ENCODE measurements around the gene NAA60. TPM values are rescaled to one million over a fixed set of nuclear protein-coding genes. Genes with fewer than 3 reads are reported as not detected.
"Not testable (repeated sequence)": the region's sequence is repeated elsewhere in the genome, so short reads cannot be mapped to it uniquely, and the experiment has no call there.

NAA60 gene
- total RNA-seq, 1 experiment from 2014 or later, result 11.4 TPM

DNA sequence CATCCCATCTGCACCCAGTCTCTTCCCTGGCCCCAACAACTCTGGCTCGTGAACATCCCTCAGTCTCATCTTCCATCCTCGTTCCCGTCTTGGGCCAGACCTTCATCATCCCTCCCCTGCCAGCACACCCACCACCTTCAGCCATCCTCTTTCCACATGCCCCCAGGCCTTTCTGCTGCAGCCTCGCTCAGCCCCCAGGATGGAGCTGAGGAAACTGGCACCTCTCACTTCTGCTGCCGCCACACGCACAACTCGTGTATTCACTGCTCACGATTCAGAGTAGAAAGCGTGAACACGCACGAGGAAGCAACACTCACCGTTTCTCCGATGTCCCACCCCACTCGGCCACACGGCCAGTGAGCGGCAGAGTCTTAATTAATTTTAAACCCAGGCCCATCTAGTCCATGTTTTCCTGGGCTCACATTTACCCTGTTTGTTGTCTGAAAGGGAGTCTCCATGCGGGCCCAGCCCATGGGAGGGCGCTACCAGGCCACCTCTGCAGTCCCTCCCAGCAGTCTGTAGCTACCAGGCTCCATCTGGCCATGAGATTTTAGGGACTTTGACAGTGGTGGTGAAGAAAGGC lies 39.3 kb downstream of the NAA60 start:
- no peak for DNase-seq (ENCODE audit: low spot score)

DNA sequence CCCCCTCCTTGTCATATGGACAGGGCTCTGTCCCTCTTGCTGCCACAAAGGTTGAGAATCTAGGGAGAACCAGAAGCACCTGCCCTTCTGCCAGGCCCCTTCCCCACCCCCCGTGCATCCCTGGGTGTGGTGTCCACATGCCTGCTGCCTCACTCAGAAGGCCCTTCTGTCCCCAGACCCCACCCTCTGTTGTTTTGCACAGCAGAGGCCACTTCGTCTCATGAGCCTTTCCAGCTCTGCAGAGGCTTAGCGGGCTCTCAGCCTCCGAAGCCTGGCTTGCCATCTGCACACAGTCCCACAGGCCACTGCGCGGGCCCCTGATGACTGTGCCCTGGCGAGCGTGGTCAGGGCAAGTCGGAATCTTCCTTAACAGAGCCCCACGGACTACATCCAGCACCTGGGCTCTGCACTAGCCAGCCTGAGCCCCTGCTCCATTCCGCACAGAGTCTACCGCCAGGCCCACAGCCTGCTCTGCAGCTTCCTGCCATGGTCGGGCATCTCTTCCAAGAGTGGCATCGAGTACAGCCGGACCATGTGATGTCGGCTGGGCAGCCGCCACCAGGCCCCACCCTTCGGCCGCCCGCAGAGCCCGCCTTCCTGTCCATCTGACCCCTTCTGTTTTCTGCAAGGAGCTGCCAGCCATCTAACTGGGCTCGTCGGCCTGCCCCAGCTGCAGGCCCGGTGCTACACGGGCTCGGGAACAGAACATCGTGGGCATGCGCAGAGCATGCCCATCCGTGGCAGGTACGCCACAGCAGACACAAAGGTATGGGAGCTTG lies 41.0 kb downstream of the NAA60 start:
- DNase-seq (ENCODE audit: low spot score), result no peak

DNA sequence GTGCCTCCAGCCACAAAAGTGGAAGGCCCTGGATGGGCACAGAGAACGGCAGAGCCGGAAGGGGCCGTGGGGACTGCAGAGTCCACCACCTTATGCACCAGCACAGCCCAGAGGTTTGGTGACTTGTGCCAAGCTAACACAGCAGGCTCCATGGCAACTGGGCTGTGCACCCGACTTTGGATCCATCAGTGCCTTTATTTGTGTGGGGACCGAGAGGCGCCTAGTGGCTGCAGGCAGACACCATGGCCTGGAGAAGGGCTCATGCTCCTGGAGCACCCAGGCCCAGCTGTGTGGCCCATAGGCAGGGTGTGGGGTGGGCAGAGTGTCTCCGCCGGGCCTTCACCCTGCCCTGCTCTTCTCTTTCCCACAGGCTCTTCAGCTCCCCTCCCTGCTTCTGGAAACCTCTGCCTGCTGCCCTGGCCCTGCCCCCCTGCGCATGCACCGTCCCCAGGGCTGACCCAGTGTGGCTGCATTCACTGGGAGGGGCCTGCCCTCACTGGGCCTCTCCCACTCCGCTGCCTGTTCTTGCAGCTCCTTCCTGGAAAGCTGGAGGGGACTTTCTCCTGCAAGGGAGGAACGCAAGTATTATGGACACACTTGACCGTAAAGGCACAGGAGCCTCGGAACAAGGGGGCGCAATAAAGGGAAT lies 41.7 kb downstream of the NAA60 start:
- no peak for DNase-seq (ENCODE audit: low spot score)

DNA sequence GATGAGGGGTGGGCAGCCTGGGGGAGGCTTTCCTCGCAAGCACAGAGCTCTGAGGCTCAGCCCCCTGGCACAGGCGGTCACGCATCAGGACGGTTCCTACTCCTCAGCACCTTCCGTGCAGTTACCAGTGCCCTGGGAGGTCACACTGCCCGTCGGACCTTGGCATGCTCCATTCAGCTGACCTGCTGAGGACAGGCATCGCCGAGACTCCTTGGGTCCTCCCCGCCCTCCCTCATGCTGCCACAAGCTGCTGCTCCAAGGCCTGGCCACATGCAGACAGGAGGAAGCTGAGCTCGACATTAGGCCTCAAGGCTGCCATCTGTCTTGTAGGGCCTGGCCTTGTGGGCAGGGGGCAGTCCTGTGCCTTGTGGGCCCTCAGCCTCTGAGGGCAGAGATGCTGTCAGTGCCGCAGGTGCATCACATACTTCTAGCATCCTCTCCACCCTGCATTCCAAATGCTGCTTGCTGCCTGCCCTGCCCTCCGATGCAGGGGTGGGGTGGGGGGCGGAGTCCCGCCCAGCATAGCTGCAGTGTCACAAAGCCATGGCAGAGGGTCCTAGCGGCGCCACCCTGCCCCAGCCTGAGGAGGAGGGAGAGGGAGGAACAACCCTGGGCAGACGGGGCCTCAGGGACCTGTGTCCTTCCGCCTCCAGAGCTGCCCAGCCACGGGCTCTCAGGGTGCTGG lies 42.5 kb downstream of the NAA60 start:
- no peak for DNase-seq (ENCODE audit: low spot score)

DNA sequence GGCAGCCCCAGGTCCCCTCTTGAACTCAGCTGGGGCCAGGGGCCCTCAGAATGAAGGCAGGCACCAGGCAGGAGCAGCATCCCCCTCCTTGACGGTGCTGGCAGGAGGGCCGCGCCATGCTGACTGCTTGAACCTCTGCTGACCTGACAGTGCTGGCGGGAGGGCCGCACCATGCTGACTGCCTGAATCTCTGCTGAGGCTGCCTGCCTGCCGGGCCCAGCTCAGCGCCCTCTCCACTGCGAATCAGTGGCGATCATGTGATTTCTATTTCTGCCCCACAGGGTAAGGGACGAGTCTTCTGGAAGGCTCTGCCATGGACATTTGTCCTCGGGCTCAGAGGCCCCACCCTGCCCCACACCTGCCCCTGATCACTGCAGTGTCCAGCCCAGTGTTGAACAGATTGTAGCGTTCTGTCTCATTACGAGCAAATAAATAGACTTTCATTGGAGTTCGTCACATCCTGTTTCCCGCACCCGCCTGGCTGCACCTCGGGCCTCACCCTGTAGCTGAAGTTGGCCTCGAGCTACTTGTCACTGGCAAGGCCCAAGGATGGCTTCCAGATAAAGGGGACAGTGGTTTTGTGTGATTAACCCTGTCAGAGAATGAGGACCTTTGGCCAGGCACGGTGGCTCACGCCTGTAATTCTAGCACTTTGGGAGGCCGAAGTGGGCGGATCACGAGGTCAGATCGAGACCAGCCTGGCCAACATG lies 43.2 kb downstream of the NAA60 start:
- no peak for DNase-seq (ENCODE audit: low spot score)

DNA sequence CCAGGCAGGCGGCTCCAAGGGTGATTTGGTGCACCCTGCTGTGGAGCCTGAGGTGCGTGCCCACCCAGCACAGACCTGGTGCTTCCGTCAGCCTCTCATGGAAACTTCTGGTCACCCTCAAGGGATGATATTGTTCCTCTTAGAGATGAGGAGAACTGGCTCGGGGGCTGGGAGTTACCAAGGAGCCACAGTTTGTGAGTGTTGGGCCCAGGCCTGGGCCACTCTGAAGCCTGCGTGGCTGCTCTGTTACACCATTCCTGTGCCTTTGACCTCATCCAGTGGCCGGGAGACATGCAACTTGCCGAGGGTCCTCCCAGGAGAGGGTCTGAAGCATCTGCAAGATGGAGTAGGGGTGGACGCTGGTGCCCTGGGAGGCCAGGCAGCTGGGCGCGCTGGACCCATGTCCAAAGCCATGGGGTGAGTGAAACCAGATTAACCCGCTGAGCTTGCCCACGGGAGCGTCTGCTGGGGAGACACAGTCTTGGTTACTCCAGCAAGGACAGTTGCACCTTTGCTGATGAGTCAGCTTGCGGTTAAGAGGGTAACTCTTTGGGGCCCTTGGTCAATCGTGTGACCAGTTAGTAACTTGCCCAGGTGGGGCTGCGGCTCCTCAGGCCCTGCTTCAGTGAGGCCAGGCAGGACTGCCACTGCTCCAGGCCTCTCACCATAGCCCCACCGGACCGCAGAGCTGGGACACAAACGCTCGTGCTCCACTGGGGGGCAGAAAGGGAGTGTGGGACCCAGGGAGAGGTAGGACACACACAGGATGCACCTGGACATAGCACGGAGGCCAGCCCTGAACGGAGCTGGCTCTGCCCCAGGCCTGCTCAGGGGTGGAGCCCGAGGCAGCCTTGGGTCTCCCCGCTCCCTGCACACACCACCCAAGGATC lies 44.3 kb downstream of the NAA60 start:
- DNase-seq (ENCODE audit: low spot score), result no peak

DNA sequence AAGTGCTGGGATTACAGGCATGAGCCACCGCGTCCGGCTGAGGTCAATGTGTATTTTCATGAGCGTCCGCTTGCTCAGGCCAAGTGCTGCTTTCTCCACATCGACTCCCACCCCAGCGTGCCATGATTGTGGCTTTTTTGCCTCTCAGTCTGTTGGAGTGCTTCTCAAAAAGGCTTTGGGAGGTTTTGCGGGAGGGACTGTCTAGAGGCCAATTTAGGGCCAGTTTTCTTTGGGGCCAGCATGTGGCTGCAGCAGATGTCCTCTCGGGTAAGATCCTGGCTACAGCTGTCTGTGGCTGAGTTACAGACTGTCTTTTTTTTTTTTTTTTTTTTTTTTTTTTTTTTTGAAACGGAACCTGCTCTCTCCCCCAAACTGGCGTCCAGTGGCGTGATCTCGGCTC lies 45.3 kb downstream of the NAA60 start:
- no peak for DNase-seq (ENCODE audit: low spot score)

DNA sequence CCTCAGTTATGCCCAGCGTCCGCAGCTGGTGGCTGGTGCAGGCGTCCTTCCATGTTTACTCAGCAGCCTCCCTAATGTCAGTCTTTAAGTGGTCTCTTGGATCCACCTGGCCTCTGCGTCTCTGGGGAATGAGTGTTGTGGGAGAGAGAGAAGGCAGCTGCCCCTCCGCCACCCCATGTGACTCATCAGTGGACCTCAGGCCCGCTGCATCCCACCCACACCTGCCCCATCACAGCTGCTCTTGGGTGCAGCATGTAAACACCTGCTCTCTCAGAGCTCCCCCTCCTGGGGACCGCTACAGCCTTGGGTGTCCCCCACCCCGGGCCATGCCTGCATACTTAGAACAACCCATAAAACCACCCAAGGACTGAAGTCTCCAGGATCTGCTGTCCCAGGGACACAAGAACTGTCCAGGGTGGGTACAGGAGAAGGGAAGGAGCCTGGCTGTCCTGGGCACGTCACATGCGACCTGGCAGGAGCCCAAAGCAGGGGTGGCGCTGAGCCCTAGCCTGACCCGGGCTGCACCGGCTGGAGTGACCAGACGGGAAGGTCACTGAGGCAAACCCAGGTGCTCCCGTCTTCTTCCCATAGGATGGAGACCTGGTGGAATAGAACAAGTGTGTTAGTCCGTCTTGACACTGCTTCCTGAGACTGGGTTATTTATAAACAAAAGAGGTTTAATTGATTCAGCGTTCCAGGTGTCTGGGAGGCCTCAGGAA lies 47.6 kb downstream of the NAA60 start:
- no peak for DNase-seq (ENCODE audit: low spot score)

DNA sequence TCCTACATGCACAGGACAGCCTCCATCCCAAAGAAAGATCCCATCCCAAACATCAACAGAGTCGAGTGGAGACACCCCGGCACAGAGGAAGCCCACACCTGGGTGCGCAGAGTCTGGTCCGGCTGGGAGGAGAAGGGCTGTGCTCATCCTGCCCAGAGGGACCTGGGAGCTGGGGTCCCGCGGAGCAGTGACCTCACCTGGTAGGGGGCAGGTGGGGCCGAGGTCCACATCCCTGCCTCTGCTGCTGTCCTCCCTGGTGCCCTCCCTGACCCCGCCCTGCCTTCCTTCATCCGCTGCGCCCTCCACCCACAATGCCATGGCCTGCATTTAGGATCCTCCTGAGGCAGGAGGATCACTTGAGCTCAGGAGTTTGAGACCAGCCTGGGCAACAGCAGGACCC lies 48.9 kb downstream of the NAA60 start:
- DNase-seq (ENCODE audit: low spot score), result no peak

DNA sequence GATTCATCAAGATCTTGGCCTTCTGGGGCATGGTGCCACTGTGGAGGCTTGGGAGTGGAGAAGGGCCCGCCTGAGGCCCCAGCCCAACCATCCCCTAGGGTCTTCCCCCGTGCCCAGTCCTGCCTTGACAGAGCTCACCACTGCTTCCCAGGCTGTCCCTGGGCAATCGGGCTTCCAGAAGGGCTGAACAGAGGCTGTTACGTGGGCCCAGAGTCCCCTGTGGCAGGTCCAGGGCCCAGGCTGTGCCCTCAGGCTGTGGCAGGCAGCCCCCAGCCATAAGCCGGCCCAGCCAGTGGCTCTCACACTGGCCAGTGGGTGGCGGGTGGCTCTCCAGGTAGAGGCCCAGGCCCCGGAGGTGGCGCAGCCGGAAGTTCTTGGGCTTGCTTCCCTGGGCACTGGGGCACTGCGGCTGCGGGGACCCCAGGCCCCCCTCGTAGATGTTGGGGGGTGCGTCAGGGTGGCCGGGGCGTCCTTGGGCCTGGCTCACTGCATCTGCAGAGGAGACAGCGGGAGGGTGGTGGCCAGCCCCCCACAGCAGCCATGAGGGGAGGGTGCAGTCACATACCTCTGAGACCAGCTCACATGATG lies 51.0 kb downstream of the NAA60 start:
- no peak for DNase-seq (ENCODE audit: low spot score)

DNA sequence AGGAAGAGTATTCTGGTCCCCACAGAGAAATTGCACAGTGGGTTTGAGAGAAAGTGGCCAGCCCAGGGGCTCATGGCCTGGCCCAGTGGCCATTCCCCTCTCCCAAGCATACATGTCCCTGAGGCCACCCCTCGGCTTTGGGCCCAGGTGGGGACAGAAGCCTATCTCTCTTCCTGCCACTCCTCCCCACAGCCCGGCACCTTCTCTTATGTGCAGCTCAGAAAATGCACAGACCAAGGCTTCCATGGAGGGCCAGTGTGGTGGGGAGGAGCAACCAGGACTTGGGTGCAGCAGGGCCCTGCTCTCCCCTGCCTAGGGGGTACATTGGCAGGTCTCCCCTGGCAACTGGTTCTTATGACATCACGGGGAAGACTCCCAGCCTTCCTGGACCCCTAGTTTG lies 51.7 kb downstream of the NAA60 start, which contains the start of gene C16orf90:
Gene C16orf90, minus strand, starts transcription at position 314 of the 400 bp plus-strand sequence. Its CDS starts 68 bp downstream, at position 246.
- no peak for DNase-seq (ENCODE audit: low spot score)

DNA sequence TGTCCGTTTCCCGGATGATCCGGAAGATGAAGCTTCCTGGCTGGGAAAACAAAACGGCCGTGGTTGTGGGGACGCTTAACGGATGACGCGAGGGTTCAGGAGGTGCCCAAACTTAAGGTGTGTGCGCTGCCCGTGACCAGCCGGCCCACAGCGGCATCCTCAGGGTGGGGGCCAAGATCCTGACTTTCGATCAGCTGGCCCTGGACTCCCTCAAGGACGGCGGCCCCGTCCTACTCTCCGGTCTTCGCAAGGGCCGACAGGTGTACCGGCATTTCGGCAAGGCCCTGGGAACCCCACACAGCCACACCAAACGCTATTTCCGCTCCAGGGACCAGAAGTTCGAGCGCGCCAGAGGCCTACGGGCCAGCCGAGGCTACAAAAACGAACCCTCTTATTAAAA lies 52.9 kb downstream of the NAA60 start:
- no peak for DNase-seq (ENCODE audit: low spot score)

DNA sequence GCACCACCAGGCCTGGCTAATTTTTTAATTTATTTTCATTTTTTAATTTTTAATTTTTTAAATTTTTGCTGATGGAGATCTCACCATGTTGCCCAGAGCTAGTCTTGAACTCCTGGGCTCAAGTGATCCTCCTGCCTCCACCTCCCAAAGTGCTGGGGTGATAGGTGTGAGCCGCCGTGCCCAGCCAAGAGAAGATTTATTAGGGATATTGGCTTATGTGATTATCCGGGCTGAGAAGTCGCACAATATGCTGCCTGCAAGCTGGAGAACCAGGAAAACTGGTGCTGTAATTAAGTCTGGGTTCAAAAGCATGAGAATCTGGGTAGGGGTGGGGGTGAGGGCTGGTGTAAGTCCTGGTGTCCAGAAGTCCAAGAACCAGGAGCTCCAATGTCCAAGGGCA lies 54.3 kb downstream of the NAA60 start:
- no peak for DNase-seq (ENCODE audit: low spot score)

DNA sequence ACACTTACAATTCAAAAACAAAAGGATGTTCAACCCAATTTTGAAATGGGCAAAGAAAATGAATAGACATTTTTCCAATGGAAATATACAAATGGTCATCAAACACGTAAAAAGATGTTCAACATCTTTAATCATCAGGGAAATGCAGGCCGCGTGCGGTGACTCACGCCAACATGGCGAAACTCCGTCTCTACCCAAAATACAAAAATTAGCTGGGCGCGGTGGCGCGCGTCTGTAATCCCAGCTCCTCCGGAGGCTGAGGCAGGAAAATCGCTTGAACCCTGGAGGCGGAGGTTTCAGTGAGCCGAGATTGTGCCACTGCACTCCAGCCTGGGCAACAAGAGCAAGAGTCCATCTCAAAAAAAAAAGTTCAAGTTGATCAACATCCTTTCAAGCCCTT lies 55.5 kb downstream of the NAA60 start:
- no peak for DNase-seq (ENCODE audit: low spot score)

DNA sequence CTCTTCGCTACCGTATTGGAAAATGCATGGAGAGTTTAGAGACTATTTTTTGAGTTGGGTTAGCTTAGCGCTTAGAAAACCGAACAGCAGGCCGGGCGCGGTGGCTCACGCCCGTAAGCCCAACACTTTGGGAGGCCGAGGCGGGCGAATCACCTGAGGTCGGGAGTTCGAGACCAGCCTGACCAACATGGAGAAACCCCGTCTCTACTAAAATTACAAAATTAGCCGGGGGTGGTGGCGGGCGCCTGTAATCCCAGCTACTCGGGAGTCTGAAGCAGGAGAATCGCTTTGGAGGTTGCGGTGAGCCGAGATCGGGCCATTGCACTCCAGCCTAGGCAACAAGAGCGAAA lies 57.9 kb downstream of the NAA60 start:
- not testable (repeated sequence) for DNase-seq (ENCODE audit: low spot score)

DNA sequence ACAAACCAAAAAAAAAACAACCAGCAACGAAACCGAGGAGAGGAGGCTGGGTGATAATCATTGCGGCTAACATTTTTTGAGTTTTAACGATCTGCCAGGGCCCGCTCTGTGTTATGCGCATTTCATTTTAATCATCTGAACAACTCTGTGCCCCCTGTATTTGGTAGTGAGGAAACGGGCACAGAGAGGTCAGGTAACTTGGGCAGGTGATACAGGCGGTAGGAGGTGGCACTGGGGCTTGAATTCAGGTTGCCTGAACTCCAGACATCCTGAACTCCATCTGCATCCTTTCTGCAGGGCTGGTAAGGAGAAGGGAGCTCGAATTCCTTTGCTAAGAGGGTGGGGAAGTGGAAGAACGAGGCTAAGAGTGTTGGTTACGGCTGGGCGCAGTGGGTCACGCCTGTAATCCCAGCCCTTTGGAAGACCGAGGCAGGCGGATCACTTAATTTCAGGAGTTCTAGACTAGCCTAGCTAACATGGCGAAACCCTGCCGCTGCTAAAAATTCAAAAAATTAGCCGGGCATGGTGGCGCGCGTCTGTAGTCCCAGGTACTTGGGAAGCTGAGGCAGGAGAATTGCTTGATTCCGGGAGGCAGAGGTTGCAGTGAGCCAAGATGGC lies 58.4 kb downstream of the NAA60 start:
- DNase-seq (ENCODE audit: low spot score), result no peak

DNA sequence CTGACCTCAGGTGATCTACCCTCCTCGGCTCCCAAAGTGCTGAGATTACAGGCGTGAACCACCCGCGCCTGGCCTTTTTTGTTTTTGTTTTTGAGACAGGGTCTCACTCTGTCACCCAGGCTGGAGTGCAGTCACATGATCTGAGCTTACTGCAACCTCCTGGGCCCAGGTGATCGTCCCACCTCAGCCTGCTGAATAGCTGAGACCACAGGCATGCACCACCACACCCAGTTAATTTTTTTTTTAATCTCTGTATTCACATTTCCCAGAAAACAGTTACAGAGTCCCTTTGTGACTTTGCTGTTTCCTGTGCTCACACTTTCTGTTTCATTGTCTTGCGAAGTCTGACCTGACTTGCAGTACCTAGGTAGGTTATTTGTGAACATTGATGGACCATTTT lies 60.0 kb downstream of the NAA60 start:
- no peak for DNase-seq (ENCODE audit: low spot score)

DNA sequence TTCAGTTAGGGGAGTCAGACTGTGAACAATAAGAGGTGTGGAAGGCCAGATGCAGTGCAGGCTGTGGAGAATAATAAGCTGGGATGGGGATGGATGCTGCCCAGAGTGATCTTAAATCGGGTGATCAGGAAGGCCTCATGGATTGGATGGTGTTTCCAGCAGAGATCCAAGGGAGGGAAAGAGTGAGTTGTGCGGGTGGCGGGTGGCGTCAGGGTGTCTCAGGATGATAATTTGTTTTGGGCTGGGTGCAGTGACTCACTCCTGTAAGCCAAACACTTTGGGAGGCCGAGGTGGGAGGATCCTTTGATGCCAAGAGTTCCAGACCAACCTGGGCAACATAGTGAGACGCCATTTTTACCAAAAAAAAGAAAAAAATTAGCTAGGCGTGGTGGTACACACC lies 65.3 kb downstream of the NAA60 start:
- DNase-seq (ENCODE audit: low spot score), result peak; percentile 32

DNA sequence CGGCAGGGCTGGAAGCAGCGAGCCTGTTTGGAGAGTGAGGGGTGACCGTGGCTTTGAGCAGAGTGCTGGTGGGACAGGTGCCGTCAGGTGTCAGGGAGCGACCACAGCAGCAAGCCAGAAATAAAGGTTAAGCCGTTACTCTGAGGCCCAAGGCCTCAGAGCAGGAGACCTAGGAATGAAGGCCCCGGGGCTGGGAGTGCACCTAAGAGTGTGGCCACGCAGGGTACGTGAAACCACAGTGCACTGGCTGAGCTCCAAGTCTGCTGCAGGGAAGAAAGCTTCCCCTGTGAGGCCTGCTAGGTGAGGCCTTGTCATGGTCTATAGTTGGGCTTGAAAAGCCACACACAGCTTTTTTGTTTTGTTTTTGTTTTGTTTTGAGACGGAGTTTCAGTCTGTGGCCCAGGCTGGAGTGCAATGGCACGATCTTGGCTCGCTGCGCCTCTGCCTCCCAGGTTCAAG lies 66.0 kb downstream of the NAA60 start:
- DNase-seq (ENCODE audit: low spot score), result no peak

Data from A172 (cell line).